ENCODE data around the gene WFIKKN1.
A peak's percentile ranks its signal among the peaks of the same experiment; 100 is the strongest.

Gene WFIKKN1

GRCh38 chr16:624526-625070 is 6.2 kb upstream of the WFIKKN1 start:
- DNase-seq (ENCODE audit: low read depth) = no peak

GRCh38 chr16:625117-625976 is 5.4 kb upstream of the WFIKKN1 start:
- no peak for DNase-seq (ENCODE audit: low read depth)

- no peak for DNase-seq (ENCODE audit: low read depth)
These were observed 4.6 kb upstream of the WFIKKN1 start for GRCh38 chr16:625977-626765.

- DNase-seq (ENCODE audit: low read depth) = peak; percentile 95
These were observed 3.9 kb upstream of the WFIKKN1 start for GRCh38 chr16:626787-627453.

- no peak for DNase-seq (ENCODE audit: low read depth)
These were observed 3.1 kb upstream of the WFIKKN1 start for GRCh38 chr16:627454-628239.

- no peak for DNase-seq (ENCODE audit: low read depth)
These were observed 2.3 kb upstream of the WFIKKN1 start for GRCh38 chr16:628321-629061.

GRCh38 chr16:629185-629832 is 1.5 kb upstream of the WFIKKN1 start:
- no peak for DNase-seq (ENCODE audit: low read depth)

- no peak for DNase-seq (ENCODE audit: low read depth)
These were observed 944 bp upstream of the WFIKKN1 start for GRCh38 chr16:629833-630248.

- DNase-seq (ENCODE audit: low read depth) = no peak
These were observed 453 bp upstream of the WFIKKN1 start for GRCh38 chr16:630249-630814.

GRCh38 chr16:631808-632358 is 1.1 kb downstream of the WFIKKN1 start:
- DNase-seq (ENCODE audit: low read depth) = no peak

GRCh38 chr16:632486-633335 is 1.9 kb downstream of the WFIKKN1 start:
- DNase-seq (ENCODE audit: low read depth) = no peak

- no peak for DNase-seq (ENCODE audit: low read depth)
These were observed 2.7 kb downstream of the WFIKKN1 start for GRCh38 chr16:633336-634050.

- DNase-seq (ENCODE audit: low read depth) = no peak
These were observed 3.4 kb downstream of the WFIKKN1 start for GRCh38 chr16:634051-634670.

GRCh38 chr16:634996-635395 is 4.2 kb downstream of the WFIKKN1 start:
- DNase-seq (ENCODE audit: low read depth) = no peak

- no peak for DNase-seq (ENCODE audit: low read depth)
These were observed 4.9 kb downstream of the WFIKKN1 start for GRCh38 chr16:635573-636205.

- peak; percentile 92 for DNase-seq (ENCODE audit: low read depth)
These were observed 5.7 kb downstream of the WFIKKN1 start, which contains the start of gene METTL26 for GRCh38 chr16:636206-637080. Gene METTL26 (minus strand): TSS chr16:636305. CDS start chr16:636290, 15 bp downstream.

Measured in fibroblast of gingiva (primary cell).